ENCODE measurements around the gene SLC7A1. TPM values are rescaled to one million over a fixed set of nuclear protein-coding genes. Genes with fewer than 3 reads are reported as not detected.

Gene SLC7A1
- total RNA-seq, 2 donors from 2014 or later = 19.1 to 35.3 TPM

DNA sequence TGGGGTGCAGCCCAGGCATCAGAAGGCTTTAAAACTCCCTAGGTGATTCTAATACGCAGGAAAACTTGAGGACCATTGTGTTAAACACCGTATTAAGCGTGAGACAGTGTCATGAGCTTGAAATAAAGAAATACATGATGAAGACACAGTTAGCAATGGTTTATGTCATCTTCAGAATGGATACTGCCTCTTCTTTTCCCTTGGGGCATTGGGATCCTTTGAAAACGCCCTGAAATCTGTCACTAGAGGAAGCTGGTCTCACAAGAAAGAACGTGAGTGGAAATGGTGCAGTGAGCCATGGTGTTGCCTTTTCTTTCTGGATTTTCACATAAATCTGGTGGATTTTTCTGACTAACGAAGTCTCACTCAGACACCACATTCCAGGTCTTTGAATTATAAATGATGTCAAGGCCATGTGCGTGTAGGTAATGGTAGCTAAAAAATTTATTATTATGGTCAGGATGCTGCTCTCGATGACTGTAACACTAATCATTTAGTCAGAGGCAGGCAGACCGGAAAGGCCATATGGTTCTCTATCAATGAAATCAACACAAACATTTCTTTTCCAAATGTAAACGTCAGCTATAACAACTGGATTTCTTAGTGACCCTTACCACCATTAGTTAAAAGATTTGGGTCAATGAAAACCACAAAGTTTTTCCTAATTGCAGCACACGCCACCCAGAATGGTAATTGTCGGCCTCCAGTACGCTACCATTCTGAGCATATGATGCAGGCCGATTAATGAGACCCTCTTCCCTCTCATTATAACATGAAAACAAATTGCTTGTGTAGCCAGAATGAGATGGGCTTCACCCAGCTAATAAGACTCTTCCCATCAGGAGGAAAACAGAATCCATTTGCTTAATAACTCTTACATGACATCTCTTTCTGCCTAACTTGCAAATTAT, 105.6 kb downstream of the SLC7A1 start:
- H3K4me1 ChIP-seq (replicated peaks) = no peaks in the 10 kb centered on the region
- H3K36me3 ChIP-seq = no peaks in the 10 kb centered on the region
- intact Hi-C loops (cut with DNase I) = no loop called here
- no peak overlapping the region for H3K4me3 ChIP-seq
- no peak for DNase-seq (ENCODE audit: low spot score)
- H3K27me3 ChIP-seq (replicated peaks; ENCODE audit: insufficient read depth) = peaks cover 2% of the 10 kb centered on the region
- H3K9me3 ChIP-seq = no peaks in the 10 kb centered on the region
- no peak overlapping the region for H3K27ac ChIP-seq
- TF ChIP-seq CTCF (IDR thresholded peaks at IDR 0.05) (no peak), POLR2AphosphoS5 (IDR thresholded peaks at IDR 0.05) (no peak)
- 90% methylated on average over 14 of the region's 14 CpGs for WGBS

DNA sequence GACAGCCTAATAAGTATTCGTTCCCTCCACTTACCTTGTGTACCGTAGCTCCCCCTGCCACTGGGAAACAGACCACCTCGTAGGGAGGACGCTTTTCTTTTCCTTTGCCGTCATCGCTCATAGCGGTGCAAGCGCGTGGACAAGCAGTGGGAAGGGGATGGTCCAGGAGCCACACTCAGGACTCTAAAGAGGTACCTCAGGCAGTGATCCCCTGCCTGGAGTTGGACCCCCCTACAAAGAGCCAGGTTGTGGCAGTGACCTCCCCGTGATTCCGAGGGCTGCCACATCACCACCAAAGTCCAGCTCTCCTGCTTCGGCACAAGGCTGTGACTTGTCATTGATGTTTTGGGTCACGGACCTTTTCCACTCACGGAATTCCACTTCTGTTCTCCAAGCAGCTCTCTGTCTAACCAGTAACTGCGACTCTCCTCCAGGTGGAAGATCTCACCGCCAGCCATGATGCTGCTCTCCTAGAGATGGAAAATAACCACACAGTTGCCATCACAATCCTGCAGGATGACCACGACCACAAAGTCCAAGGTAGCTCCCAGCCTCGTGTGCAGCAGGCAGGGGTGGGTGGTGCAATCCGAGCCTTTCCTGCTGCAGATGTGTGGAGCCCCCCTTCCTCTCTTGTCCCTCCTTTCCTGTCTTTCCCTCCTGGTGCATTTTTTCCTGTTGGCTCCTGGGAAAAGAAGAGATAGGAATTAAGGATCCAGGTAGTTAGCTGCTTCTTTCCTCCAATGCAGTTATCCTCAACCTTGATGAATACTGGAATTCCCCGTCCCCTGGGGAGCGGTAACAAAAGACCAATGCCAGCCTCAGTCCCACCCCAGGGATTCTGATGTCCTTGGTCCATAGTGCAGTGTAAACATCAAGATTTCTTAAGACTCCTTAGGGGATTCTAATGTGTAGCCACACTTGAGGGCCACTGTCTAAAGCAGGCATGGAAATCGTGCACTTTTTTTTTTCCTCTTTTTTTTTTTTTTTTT, 107.7 kb downstream of the SLC7A1 start:
- intact Hi-C loops (cut with DNase I) = no loop called here
- no peak overlapping the region for H3K4me3 ChIP-seq
- no peaks in the 10 kb centered on the region for H3K9me3 ChIP-seq
- H3K36me3 ChIP-seq = no peaks in the 10 kb centered on the region
- H3K27me3 ChIP-seq (replicated peaks; ENCODE audit: insufficient read depth) = peaks cover 2% of the 10 kb centered on the region
- H3K4me1 ChIP-seq (replicated peaks) = no peaks in the 10 kb centered on the region
- TF ChIP-seq POLR2AphosphoS5 (IDR thresholded peaks at IDR 0.05) (no peak), POLR2A (IDR thresholded peaks at IDR 0.05) (no peak)
- WGBS = 81% methylated on average over 22 of the region's 22 CpGs
- DNase-seq (ENCODE audit: low spot score) = no peak
- no peak overlapping the region for H3K27ac ChIP-seq

DNA sequence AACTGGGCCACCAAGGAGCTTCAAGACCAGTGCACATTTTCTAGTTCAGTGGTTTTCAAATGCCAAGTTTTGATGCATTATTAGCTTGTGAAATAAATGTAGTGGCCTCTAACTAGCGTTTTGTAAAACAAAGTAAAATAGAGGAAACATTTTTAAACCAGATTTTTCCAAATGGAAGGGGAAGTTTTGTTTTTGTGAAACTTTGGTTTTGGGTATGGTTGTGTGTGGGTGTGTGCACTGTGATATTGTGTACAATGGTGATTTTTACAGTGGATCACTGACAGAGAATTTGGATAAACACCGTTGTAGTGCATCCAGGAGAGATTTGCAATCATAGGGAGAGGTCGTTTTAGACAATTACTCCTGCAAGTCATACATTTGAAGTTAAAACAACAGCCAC, 108.9 kb downstream of the SLC7A1 start:
- no peak for DNase-seq (ENCODE audit: low spot score)
- Histone ChIP-seq H3K9me3 (no peaks in the 10 kb centered on the region), H3K27me3 (replicated peaks; ENCODE audit: insufficient read depth) (peaks cover 2% of the 10 kb centered on the region), H3K27ac (no peak overlapping the region), H3K4me3 (no peak overlapping the region), H3K4me1 (replicated peaks) (no peaks in the 10 kb centered on the region), H3K36me3 (no peaks in the 10 kb centered on the region)
- intact Hi-C loops (cut with DNase I) = no loop called here
- TF ChIP-seq POLR2AphosphoS5 (IDR thresholded peaks at IDR 0.05) (no peak), CTCF (IDR thresholded peaks at IDR 0.05) (no peak), POLR2A (IDR thresholded peaks at IDR 0.05) (no peak)
- 58% methylated on average over 3 of the region's 3 CpGs for WGBS

DNA sequence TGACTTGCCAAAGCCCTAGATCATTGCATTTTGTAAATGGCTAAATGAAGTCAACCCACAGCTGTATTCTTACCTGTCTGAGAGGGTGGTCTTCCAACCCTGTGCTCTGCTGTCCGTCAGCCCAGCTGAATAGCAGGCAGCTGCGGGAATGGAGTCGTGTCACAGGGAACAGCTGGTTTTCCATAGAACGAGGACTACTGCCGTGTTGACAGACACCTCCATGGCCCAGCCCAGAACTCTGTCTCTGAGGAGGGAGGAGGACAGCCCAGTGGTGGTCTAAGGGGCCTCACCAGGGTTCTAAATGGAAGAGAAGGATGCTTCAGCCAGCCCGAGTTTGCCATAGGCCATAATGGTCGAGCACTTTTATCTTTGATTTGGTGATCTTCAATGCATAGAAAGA, 110.7 kb downstream of the SLC7A1 start:
- no peaks in the 10 kb centered on the region for H3K4me1 ChIP-seq (replicated peaks)
- H3K27me3 ChIP-seq (replicated peaks; ENCODE audit: insufficient read depth) = peaks cover 2% of the 10 kb centered on the region
- no peaks in the 10 kb centered on the region for H3K36me3 ChIP-seq
- H3K9me3 ChIP-seq = no peaks in the 10 kb centered on the region
- intact Hi-C loops (cut with DNase I) = no loop called here
- WGBS = 92% methylated on average over 7 of the region's 7 CpGs
- DNase-seq (ENCODE audit: low spot score) = no peak
- H3K4me3 ChIP-seq = no peak overlapping the region
- no peak overlapping the region for H3K27ac ChIP-seq
- TF ChIP-seq CTCF (IDR thresholded peaks at IDR 0.05) (no peak), POLR2AphosphoS5 (IDR thresholded peaks at IDR 0.05) (no peak)

DNA sequence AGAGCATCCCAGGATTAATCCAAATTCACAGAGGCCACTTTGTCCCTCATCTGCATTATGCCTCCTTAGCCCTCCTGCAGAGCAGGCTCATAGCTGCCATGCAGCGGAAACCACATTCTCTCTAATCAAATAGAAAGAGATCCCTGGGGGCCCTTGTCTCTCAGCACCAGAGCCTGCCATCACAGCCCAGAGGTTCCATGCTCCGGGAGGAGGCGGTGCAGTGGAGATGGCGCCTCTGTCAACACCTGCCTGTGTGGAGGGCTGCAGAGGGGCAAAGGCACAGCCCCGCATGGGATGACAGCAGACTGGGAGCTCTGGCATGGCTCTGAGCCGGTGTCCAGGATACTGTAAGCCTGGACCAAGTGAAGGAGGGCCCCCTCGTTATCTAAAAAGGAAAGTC, 111.3 kb downstream of the SLC7A1 start:
- TF ChIP-seq CTCF (IDR thresholded peaks at IDR 0.05) (no peak), POLR2A (IDR thresholded peaks at IDR 0.05) (no peak), POLR2AphosphoS5 (IDR thresholded peaks at IDR 0.05) (no peak)
- DNase-seq (ENCODE audit: low spot score) = no peak
- H3K4me3 ChIP-seq = no peak overlapping the region
- peaks cover 2% of the 10 kb centered on the region for H3K27me3 ChIP-seq (replicated peaks; ENCODE audit: insufficient read depth)
- H3K9me3 ChIP-seq = no peaks in the 10 kb centered on the region
- intact Hi-C loops (cut with DNase I) = no loop called here
- H3K36me3 ChIP-seq = no peaks in the 10 kb centered on the region
- WGBS = 89% methylated on average over 7 of the region's 7 CpGs
- H3K4me1 ChIP-seq (replicated peaks) = no peaks in the 10 kb centered on the region
- H3K27ac ChIP-seq = no peak overlapping the region
